Activated T-cell treated with anti-CD3 and anti-CD28 coated beads for 48 hours (primary cell): Measurements from ENCODE around the gene TMEM134.

Experiments used
- DNase-seq: peaks from one replicate; pipeline ENCODE4 v3.0.0-alpha.2; 2020; ENCODE audit warnings: low read depth

Gene TMEM134

DNA sequence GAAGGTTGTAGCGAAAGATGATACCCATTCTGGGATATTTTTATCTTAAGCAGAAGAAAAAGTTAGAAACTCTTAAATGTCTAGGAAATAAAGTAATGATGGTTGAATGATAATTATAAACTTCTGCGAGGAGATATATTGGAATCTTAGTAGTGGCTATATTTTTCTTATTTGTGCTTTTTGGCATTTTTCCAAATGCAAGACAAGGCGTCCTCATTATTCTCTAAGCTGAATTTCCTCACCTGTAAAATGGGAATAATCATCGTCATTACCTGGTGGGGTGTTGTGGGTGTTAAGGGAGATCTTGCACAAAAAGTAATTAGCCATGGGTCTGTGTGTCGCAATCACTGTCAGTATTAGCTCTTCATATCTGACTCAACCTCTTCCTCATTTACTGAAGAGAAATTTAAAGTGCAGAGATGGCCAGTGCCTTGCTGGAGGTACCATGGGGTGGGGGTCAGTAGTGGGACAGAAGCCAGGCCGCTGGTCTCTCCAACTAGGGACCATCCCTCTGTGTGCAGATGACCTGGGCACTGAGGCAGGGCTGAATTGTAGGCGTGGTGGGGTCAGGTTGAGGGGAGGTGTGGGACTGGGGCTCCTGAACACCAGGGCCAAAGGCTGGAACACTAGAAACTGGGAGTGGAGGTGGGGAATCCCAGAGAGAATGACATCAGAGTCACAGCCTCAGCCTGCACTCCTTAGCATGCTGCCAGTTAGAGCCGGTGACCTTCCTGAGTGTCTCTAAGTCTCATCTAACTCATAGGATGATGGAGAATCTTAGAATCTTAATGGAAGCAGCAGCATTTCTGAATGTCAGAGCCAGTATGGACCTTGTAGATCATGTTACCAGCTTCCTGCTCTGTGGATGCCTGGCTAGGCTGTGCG is 32.0 kb upstream of the TMEM134 start:
- DNase-seq = no peak

DNA sequence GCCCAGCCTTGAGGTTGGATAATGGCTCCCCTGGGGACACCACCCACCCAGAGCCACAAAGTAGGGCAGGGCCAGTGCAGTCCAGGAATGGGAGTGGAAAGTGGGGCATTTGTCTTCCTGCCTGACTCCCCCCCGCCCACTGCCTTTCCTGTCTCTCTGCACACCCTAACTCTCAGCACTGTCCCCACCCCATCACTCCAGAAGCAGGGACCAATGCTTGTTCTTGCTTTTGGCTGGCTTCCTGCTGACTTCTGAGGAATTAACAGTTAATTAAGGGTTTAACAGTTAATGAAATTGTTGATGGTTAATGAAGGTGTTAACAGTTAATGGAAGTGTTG is 31.4 kb upstream of the TMEM134 start:
- no peak for DNase-seq

DNA sequence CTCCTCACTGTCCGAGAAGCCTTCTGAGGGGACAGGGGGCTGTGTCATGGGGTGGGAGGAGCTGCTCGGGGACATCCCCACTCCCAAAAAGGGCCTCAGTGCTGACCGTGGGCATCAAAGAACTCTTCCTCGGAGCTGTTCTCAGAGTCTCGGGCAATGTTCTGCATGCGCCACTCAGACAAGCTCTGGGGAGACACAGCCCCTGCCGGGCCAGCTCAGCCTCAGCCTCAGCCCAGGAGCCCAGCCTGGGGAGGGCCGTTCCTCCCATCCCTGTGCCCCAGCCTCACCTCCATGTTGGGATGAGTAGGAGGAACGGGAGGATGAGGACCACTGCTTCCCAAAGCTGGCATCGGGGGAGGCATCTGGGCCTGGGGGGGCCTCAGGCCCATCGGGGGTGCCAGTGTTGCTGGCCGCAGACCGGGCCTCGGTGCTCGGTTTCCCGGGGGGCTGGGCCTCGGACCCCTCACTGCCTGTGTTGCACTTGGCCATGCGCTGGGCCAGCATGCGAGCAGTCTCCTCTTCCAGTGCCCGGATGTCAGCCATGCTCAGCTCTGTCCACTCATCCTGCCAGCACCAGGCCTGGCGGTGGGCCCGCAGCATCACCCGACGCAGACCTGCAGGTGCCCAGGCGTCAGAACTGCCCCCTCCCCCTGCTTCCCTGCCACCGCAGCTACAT is 30.9 kb upstream of the TMEM134 start:
- no peak for DNase-seq

DNA sequence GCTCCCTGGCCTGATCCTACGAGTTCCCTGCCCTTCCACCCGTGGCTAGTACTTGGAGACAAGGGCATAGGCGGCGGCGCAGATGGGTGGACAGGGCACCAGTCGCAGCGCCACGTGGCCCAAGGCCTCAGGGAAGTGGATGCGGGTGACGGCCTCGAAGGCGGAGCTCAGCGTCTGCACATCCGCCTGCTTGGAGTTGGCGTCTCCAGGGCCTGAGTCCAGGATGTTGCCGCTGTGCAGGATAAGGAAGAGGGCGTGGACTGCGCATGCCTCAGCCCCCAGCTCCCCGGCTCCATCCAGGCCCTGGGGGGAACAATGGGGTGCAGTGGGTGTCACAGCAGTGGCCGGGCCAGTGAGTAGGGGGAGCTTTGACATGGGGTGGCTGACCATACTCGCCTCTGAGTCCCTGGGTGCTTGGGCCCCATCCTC is 29.5 kb upstream of the TMEM134 start:
- no peak for DNase-seq

DNA sequence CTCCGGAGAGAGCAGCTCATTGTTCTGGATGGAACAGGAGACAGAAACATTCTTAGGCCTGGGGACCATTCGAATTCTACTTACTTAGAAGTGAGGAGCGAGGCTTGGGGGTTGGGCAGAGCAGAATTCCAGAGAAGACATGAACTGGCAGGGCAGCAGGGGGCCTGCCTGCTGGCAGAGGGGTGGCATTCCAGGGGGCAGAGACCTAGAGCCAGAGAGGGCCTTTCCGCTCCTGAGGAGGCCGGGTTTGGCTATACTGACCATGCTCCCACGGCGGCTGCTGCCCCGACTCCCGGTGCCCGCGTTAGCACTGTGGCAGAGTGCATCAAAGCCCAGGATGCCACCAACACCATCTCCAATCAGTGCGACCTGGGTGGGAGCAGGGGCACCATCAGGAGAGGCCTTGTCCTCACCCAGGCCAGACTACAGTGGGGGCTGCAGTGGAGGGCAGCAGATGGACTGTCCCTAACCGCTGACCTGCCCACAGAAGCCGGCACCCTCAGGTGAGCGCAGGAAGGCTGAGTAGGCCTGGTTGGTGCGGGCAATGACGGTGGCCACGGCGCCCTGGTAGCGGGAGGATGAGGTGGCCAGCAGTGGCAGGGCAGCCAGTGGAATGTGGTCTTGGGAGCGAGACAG is 28.7 kb upstream of the TMEM134 start:
- no peak for DNase-seq

DNA sequence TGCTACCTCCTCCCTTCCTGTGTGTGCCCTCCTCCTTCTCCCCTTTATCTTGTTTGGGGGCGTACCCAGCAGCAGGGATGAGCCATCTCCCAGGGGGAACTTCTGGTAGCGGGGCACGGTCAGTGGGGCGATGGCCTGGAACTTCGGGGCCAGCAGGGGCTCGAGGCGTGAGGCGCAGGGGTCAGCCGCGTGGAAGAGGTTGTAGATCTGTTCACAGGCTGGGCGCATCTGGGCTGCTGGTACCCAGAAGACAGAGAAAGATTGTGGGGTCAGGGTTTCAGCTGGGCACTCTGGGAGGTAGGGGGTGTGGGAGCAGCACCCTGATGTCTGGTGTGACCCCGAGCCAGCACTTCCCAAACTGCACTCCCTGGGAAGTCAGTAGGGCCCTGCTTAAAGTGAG is 27.1 kb upstream of the TMEM134 start:
- no peak for DNase-seq

DNA sequence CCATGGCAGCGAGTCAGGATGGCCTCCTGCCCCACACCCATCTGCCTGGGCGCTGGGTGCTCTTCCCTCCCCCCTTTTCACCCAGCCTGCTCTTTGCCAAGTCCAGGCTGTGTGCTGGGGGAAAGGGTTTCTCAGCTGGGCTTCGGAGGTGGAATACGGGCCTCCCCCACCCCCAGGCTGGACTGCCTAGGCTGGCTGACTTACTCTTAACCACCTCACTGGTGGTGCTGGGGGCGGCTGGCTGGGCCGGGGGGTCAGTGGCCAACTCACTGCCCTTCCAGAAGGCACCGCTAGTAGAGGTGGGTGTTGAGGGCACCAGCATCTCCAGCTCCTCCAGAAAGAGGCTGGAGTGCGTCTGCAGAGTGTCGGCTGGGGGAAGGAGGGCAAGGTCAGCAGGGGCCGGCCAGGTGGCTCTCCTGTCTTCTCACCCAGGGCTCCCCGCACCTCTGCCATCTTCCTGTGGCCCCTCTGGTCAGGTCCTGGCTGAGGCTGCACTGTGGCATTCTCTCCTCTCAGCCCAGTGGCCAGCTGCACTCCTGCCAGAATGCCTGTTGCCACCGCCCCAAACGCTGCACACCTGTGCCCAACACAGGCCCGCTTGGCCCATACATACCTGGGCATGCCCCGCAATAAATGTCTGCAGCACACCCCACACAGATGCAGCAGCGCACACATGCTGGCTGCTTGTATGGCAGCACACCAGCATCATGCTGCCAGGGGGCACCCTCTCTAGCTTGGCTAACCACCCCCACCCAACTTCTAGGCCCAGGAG is 26.4 kb upstream of the TMEM134 start:
- no peak for DNase-seq

DNA sequence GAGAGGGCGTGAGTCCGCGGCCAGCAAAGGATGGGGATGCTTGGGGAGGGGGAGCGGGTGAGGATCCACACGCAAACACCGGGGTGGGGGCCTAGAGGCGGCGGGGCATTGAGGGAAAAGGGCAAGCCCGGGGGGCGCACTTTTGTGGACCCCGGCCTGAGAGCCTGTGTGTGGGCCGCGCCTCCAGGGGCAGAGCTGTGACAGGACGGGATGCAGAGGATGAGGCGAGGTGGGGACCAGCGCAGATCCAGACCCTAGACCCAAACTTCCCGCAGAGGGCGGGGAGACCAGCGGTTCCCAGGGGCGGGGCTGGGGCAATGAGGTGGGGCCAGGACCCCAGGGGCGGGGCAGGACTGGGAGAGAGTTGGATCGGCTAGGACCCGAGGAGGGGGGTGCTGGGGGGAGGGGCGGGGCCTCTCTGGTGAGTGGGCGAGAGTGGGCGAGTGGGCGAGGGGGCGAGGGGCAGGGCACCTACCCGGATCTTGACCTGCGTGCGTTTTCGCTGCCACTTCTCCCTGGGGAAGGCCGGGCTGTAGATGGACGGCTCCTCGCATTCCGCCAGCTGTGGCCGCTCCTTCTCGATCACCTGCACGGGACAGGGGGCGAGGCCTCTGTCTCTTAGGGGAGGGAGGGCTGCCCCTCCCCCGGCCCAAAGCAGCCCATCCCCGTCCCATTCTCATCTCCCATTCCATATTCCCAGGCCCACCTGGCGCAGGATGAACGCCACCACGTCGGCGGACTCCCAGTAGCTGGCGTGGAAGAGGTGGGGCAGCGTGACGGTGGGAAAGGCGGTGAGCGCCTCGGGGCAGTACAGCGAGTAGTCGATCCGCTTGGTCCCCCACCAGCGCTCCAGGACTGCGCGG is 25.6 kb upstream of the TMEM134 start:
- DNase-seq = no peak

DNA sequence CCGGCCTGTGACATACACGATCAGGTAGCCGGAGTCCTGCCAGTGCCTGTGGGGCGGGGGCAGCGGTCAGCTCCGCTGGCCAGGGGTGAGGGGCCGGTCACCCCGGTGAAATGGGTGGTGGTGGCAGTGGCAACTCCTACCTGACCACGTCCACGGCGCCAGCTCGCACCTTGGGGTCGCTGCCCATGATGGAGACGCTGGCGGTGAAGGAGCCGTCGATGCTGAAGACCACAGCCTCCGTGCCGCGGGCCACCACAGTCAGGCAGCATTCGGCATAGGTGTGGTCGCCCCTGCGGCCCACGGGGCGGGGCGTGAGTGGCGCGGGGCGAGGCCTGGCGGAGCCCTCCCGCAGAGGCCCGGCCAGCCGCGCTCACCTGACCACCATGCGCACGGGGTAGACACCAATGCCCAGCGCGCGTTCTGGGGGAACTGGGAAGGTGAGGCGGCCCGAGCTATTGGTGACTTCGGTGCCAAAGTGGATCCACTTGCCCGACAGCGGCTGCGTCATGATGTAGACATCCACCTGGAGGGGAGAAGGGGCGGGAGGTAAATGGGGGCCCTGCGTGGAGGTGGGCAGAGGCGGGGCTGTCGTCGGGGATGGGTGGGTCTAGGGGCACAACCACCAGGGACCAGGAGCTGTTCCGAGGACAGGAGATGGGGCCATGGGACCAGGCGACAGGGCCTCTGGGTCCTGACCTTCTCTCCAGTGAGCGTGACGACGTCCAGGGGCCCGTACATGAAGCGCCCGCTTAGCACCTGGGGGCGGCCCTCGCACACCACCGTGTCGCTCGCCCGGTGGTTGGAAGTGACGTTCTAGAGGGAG is 24.7 kb upstream of the TMEM134 start:
- DNase-seq = no peak

DNA sequence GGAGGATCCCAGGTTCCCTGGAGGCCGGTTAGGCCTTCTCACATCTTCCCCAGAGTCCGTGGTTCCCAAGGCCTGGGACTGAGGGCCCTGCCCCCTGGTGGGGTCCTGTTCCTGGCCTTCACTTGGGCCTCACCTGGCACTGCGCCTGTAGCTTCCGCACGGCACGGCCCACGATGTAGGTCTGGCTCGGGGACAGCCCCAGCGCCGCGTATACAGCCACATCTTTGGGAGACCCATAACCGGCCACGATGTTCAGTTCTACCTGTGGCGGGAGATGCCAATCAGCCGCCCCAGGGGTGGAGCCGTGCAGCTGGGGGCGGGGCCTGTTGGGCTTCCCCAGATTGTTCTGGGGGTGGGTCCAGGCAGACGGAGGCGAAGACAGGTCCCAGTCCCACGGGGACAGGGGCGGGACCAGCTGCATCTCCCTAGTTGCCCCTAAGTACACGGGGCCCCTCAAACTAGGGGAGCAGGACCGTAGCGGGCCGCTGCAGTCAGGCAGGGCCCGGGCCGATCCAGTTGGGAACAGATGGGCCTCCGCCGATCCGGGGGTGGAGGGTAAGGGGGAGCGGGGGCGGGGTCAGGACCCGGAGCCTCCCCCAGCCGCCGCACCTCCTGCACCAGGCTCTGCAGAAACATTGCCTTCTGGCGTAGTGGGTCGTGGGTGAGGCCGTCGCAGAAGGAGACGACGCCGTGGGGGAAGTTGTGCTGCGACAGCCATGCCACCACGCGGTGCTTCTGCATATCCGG is 23.9 kb upstream of the TMEM134 start:
- DNase-seq = no peak

DNA sequence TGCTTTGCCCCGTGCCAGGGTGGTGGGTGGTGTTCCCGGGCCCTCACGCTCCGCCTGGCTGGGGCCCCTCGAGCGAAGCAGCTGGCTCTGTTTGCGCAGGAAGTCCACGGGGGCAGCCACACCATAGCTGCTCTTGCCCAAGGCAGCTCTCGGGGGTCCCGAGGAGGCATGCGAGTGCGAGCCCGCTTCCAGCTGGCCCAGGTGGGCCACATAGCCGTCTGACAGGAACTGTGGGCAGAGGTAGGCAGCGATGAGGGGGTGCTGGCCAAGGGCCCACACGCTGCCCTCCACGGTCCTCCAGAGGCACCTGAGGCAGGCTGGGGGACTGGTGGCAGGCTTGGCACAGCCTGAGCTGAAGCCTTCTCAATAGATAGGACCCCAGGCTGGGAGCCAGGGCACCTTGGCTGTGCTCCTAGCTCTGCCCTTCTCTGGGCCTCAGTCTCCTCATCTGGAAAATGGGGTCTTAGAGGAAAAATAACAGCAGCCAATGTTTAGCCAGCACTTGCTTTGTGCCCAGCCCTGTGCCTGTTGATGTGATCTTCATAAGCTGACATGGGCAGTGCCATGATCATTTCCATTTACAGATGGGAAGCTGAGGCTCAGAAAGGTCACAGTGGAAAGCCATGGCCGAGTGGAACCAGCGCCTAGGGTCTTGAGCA is 23.1 kb upstream of the TMEM134 start:
- no peak for DNase-seq

DNA sequence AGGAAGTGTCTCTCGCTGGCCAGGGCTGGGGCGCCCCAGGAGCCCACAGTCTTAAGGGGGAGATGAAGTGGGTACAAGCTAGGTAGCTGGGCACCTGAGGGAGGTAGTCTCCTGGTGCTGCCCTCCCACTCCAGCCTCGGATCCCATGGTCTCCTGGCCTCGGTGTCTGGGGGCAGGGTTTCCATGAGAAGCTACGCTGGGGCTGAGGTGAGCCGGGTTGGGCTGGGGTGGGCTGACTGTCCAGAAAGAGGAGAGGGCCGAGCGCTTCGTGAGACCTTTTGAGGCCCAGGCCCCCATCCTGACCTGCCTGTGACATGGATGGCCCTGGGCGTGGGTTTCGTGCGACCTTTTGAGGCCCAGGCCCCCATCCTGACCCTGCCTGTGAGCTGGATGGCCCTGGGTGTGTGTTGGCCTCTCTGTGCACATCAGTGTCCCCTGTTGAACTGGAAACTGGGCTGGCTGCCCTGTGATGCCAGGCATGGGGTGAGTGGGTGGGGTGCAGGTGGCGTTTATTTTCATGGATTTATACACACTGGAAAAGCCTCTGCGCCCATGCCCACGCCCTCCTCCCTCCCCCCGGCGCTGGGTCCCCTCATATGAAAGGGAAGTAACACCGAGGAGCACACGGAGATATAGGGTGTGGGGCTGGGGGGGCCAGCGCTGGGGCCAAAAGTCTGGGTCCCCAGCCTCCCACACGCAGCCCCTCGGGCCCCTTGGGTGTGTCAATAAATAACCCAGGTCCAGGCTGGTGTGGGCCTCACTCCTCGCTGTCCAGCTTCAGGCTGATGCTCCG is 22.4 kb upstream of the TMEM134 start:
- DNase-seq = no peak

DNA sequence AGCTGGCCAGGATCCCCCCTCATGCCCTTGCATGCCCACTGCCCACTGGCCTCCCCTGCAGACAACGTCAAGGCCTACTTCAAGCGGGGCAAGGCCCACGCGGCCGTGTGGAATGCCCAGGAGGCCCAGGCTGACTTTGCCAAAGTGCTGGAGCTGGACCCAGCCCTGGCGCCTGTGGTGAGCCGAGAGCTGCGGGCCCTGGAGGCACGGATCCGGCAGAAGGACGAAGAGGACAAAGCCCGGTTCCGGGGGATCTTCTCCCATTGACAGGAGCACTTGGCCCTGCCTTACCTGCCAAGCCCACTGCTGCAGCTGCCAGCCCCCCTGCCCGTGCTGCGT is 21.6 kb upstream of the TMEM134 start:
- DNase-seq = no peak

DNA sequence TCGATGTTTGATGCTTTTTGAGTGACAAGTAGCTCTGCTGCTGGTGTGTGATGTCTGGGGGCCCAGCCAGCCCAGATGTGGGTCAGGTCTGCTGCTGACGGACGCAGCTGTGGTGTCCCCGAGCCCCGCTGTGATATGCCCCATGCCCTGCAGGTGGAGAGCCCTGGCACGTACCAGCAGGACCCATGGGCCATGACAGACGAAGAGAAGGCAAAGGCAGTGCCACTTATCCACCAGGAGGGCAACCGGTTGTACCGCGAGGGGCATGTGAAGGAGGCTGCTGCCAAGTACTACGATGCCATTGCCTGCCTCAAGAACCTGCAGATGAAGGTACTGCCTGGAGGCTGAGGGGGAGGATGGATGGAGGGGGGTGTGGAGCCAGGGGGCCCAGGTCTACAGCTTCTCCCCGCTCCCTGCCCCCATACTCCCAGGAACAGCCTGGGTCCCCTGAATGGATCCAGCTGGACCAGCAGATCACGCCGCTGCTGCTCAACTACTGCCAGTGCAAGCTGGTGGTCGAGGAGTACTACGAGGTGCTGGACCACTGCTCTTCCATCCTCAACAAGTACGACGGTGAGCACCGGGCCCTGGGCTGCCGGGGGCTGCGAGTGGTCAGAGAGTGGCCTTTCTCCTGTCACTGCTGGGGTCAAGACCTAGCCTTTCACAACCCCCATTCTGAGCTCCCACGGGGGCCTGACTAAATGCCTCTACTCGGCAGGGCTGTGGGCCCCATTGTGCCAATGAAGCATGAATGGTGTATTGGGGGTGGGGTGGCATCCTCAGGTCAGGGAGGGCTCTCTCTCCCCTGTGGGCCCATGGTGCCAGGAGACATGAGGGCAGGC is 21.1 kb upstream of the TMEM134 start:
- DNase-seq = no peak

DNA sequence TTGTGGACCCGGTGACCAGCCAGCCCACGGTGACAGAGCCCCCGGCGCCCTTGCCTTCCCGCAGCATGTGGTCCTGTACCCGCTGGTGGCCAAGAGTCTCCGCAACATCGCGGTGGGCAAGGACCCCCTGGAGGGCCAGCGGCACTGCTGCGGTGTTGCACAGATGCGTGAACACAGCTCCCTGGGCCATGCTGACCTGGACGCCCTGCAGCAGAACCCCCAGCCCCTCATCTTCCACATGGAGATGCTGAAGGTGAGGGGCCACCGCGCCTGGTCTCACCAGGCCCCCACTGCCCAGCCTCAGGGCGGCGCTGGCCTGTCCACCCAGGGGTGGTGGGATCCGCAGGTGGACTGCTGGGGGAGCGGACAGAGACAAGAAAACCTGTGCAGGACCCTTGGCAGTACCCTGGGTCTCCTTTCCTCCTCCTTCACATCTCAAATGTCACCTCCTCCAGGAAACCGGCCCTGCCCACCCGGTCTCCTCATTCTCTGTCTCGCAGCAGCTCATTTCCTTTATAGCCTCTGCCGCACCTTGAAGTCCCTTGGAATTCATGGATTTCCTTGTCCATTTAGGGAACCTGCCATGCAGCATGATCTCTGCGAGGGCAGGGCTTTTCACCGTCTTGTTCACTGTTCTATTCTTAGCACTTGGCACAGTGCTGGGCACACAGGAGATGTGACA is 20.3 kb upstream of the TMEM134 start:
- DNase-seq = no peak

DNA sequence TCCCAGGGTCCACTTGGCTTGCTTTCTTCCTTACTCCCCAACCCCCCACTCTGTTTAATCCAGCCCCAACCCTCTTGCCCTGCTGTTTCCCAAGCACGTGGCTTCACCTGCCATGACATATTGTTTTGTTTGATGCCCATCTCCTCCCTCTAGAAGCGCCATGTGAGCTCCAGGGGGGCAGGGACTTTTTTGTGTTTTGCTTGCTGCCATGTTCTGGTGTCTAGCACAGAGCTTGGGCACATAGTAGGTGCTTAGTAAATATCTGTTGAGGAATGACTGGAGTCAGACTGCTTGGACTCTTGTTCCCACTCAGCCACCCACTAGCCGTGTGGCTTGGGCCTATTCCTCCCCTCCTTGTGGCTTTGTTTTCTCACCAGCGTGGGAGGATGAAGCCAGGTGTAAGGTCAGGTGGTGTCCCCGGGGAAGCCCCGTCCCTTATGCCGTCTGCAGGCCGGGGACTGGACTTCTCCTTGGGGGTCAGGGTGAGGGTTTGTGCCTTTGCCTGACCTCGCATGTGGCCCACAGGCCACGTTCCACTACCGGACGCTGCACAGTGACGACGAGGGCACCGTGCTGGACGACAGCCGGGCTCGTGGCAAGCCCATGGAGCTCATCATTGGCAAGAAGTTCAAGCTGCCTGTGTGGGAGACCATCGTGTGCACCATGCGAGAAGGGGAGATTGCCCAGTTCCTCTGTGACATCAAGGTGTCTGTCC is 17.6 kb upstream of the TMEM134 start:
- DNase-seq = peak; percentile 55
